SK-N-SH (cell line): ENCODE results near the gene MAP4.

Source experiments
- CHD2 ChIP-seq: fragments of 150-350 bp; IDR thresholded peaks from 2 replicates; pipeline ENCODE4 v1.6.1; 2018; ENCODE audit warnings: low read length; ENCODE audit not compliant: partially characterized antibody
- CTCF ChIP-seq: fragments of 200-600 bp; sonication (generic); IDR thresholded peaks from 2 replicates; pipeline ENCODE4 v1.6.1; 2017; ENCODE audit warnings: antibody characterized with exemption, mild to moderate bottlenecking, moderate library complexity
- EP300 ChIP-seq, 2 experiments: IDR thresholded peaks; 2 replicates each; pipeline versions ENCODE4 v1.4.0 to v1.6.1; 2012; ENCODE audit warnings: borderline replicate concordance in 1 of 2, low read depth in 1 of 2, low read length in 1 of 2
- EZH2phosphoT487 ChIP-seq: fragments of 200-600 bp; sonication (generic); IDR thresholded peaks from 2 replicates; pipeline ENCODE4 v1.6.1; 2017; ENCODE audit warnings: low read depth, mixed run types, mild to moderate bottlenecking, antibody characterized with exemption, moderate library complexity, borderline replicate concordance
- MEF2A ChIP-seq: IDR thresholded peaks from 2 replicates; pipeline ENCODE4 v1.4.0; 2012; ENCODE audit warnings: low read depth, borderline replicate concordance
- NFIC ChIP-seq: IDR thresholded peaks from 2 replicates; pipeline ENCODE4 v1.4.0; 2012; ENCODE audit warnings: borderline replicate concordance
- SIN3A ChIP-seq: IDR thresholded peaks from 2 replicates; pipeline ENCODE4 v1.6.1; 2012; ENCODE audit warnings: low read depth, mild to moderate bottlenecking, low read length, moderate library complexity, borderline replicate concordance
- USF2 ChIP-seq: fragments of 150-350 bp; IDR thresholded peaks from 2 replicates; pipeline ENCODE4 v1.6.1; 2017; ENCODE audit warnings: antibody characterized with exemption, low read length, low read depth, borderline replicate concordance

GRCh38 chr3:47892286-47893040, 123.8 kb downstream of the MAP4 start:
- TF ChIP-seq NFIC (no peak), SIN3A (no peak), USF2 (no peak), CTCF (no peak), EP300 (IDR thresholded peaks at IDR 0.05; ENCODE audit: borderline replicate concordance in 1 of 2, low read depth in 1 of 2, low read length in 1 of 2) (no peak), MEF2A (no peak), EZH2phosphoT487 (no peak), CHD2 (no peak)
